HepG2 (cell line): ENCODE results near the gene NDUFC1. TPM values are rescaled to one million over a fixed set of nuclear protein-coding genes. Genes with fewer than 3 reads are reported as not detected.
A peak's percentile ranks its signal among the peaks of the same experiment; 100 is the strongest.

Experiments used
- AFF4 ChIP-seq: sonication (generic); formaldehyde crosslinking; IDR thresholded peaks from 2 replicates; pipeline ENCODE4 v1.4.0; 2020; ENCODE audit warnings: missing genetic modification reagents
- CBX2 ChIP-seq, 2 experiments: fragments of 200-600 bp in 1 of 2; sonication (generic); formaldehyde crosslinking in 1 of 2; IDR thresholded peaks; 2 replicates each; pipeline versions ENCODE4 v1.7.0 to v1.8.1; 2018 to 2022; ENCODE audit warnings: low read depth in 2 of 2, low read length in 1 of 2, mild to moderate bottlenecking in 1 of 2, missing genetic modification reagents in 1 of 2
- CHD4 ChIP-seq: fragments of 200-600 bp; sonication (generic); IDR thresholded peaks from 2 replicates; pipeline ENCODE4 v1.7.0; 2017; ENCODE audit warnings: mild to moderate bottlenecking, low read length, borderline replicate concordance
- HMG20A ChIP-seq: IDR thresholded peaks from 2 replicates; pipeline ENCODE4 v1.6.1; 2016; ENCODE audit warnings: borderline replicate concordance
- JUND ChIP-seq: sonication (generic); formaldehyde crosslinking; IDR thresholded peaks from 2 replicates; pipeline ENCODE4 v1.8.0; 2022; ENCODE audit warnings: mild to moderate bottlenecking, missing genetic modification reagents
- MEIS2 ChIP-seq: sonication (generic); formaldehyde crosslinking; IDR thresholded peaks from 2 replicates; pipeline ENCODE4 v1.9.0; 2021; ENCODE audit warnings: mild to moderate bottlenecking, missing genetic modification reagents
- RORA ChIP-seq: sonication (generic); formaldehyde crosslinking; IDR thresholded peaks from 2 replicates; pipeline ENCODE4 v1.5.0; 2020; ENCODE audit warnings: mild to moderate bottlenecking, missing genetic modification reagents, moderate library complexity
- SRF ChIP-seq: IDR thresholded peaks from 2 replicates; pipeline ENCODE4 v1.6.1; 2011; ENCODE audit warnings: mild to moderate bottlenecking, low read depth, low read length, moderate library complexity
- STAG1 ChIP-seq: sonication (generic); formaldehyde crosslinking; IDR thresholded peaks from 2 replicates; pipeline ENCODE4 v1.4.0; 2020; ENCODE audit warnings: missing genetic modification reagents
- TAF15 ChIP-seq: fragments of 200-400 bp; formaldehyde crosslinking; IDR thresholded peaks from one replicate; pipeline ENCODE4 v1.6.1; 2018; ENCODE audit warnings: mild to moderate bottlenecking, low read depth, low read length; ENCODE audit not compliant: poor library complexity, severe bottlenecking
- TBP ChIP-seq: sonication (generic); formaldehyde crosslinking; IDR thresholded peaks from 2 replicates; pipeline ENCODE4 v1.5.0; 2020; ENCODE audit warnings: missing genetic modification reagents
- ZNF234 ChIP-seq: sonication (generic); formaldehyde crosslinking; conservative IDR thresholded peaks from 2 replicates; pipeline ENCODE4 v1.5.1; 2020; ENCODE audit warnings: mild to moderate bottlenecking, missing genetic modification reagents
- ZNF274 ChIP-seq: sonication (generic); formaldehyde crosslinking; IDR thresholded peaks from 2 replicates; pipeline ENCODE4 v1.5.1; 2020; ENCODE audit warnings: mild to moderate bottlenecking, missing genetic modification reagents
- ZNF331 ChIP-seq: sonication (generic); formaldehyde crosslinking; IDR thresholded peaks from 2 replicates; pipeline ENCODE4 v1.4.0; 2020; ENCODE audit warnings: missing genetic modification reagents
- ZNF343 ChIP-seq: sonication (generic); formaldehyde crosslinking; IDR thresholded peaks from 2 replicates; pipeline ENCODE4 v1.4.0; 2020; ENCODE audit warnings: mild to moderate bottlenecking, missing genetic modification reagents
- ZNF460 ChIP-seq: sonication (generic); formaldehyde crosslinking; IDR thresholded peaks from 2 replicates; pipeline ENCODE4 v1.5.1; 2020; ENCODE audit warnings: missing genetic modification reagents, mild to moderate bottlenecking, borderline replicate concordance
- ZNF558 ChIP-seq: sonication (generic); formaldehyde crosslinking; IDR thresholded peaks from 2 replicates; pipeline ENCODE4 v1.9.0; 2022; ENCODE audit warnings: mild to moderate bottlenecking, missing genetic modification reagents, borderline replicate concordance
- ZNF576 ChIP-seq: sonication (generic); formaldehyde crosslinking; IDR thresholded peaks from 2 replicates; pipeline ENCODE4 v1.4.0; 2020; ENCODE audit warnings: mild to moderate bottlenecking, missing genetic modification reagents
- ZNF605 ChIP-seq: sonication (generic); formaldehyde crosslinking; IDR thresholded peaks from 2 replicates; pipeline ENCODE4 v1.8.0; 2022; ENCODE audit warnings: mild to moderate bottlenecking, missing genetic modification reagents
- ZNF737 ChIP-seq: sonication (generic); formaldehyde crosslinking; IDR thresholded peaks from 2 replicates; pipeline ENCODE4 v1.5.0; 2020; ENCODE audit warnings: missing genetic modification reagents, mild to moderate bottlenecking, borderline replicate concordance
- ZNF773 ChIP-seq: sonication (generic); formaldehyde crosslinking; IDR thresholded peaks from 2 replicates; pipeline ENCODE4 v1.4.0; 2020; ENCODE audit warnings: missing genetic modification reagents, borderline replicate concordance
- ZNF782 ChIP-seq: sonication (generic); formaldehyde crosslinking; IDR thresholded peaks from 2 replicates; pipeline ENCODE4 v1.4.0; 2020; ENCODE audit warnings: missing genetic modification reagents, mild to moderate bottlenecking, borderline replicate concordance
- ZNF790 ChIP-seq: sonication (generic); formaldehyde crosslinking; IDR thresholded peaks from 2 replicates; pipeline ENCODE4 v1.8.0; 2022; ENCODE audit warnings: missing genetic modification reagents, mild to moderate bottlenecking, borderline replicate concordance
- ZNF841 ChIP-seq: sonication (generic); formaldehyde crosslinking; IDR thresholded peaks from 2 replicates; pipeline ENCODE4 v1.8.1; 2023; ENCODE audit warnings: missing genetic modification reagents, borderline replicate concordance
- ZSCAN25 ChIP-seq: sonication (generic); formaldehyde crosslinking; IDR thresholded peaks from 2 replicates; pipeline ENCODE4 v1.8.0; 2022; ENCODE audit warnings: mild to moderate bottlenecking, missing genetic modification reagents
- polyA plus RNA-seq, 8 experiments: library from polyadenylated mRNA; depleted of rRNA in 3 of 8; stranded (reverse) in 7 of 8; unstranded in 1 of 8; fragments of >200 nt; fragmentation: Illumina TruSeq in 4 of 8; extraction: Trizol in 4 of 8; gene quantifications; 2 replicates each; pipeline versions ENCODE4 v1.2.1 to v1.2.3, GENCODE V29; 2011 to 2016; ENCODE audit warnings: low read depth in 4 of 8, missing spikeins in 1 of 8, mixed read lengths in 1 of 8; ENCODE audit not compliant: insufficient read depth in 1 of 8
- total RNA-seq, 5 experiments: library from RNA; depleted of rRNA; stranded (reverse); fragments of >200 nt; fragmentation: Illumina TruSeq; extraction: Trizol; gene quantifications; 2 replicates each; pipeline ENCODE4 v1.2.3, GENCODE V29; 2016; ENCODE audit warnings: low read depth in 1 of 5

Gene NDUFC1
- total and polyA plus RNA-seq, 2 of the 13 experiments (the other 11 are each of a cell fraction or from before 2014, with no cell fraction given): 43.4 to 96.4 TPM

- TF ChIP-seq ZNF558 (CRISPR knock-in tag): no peak
- TF ChIP-seq ZNF234 (CRISPR knock-in tag): 0 out of 2 replicates have a peak, but pooled peaks have one; percentile 76
- no peak for TF ChIP-seq TAF15
- TF ChIP-seq ZNF605 (CRISPR knock-in tag): peak; percentile 73
- TF ChIP-seq ZNF576 (CRISPR knock-in tag): no peak; the same call in 1 of the 2 replicates
- no peak; the same call in 1 of the 2 replicates for TF ChIP-seq ZNF782 (CRISPR knock-in tag)
- TF ChIP-seq HMG20A: 0 out of 2 replicates have a peak, but pooled peaks have one; percentile 34
- TF ChIP-seq TBP: no peak
- TF ChIP-seq ZNF331: peak; percentile 77; the same call in 1 of the 2 replicates
- peak; percentile 77; the same call in 1 of the 2 replicates for TF ChIP-seq ZNF790 (CRISPR knock-in tag)
- peak; percentile 49; the same call in 1 of the 2 replicates for TF ChIP-seq ZSCAN25 (CRISPR knock-in tag)
- TF ChIP-seq ZNF274: peak; percentile 86; the same call in 1 of the 2 replicates
- no peak for TF ChIP-seq ZNF773 (CRISPR knock-in tag)
- TF ChIP-seq STAG1: peak; percentile 76
- no peak for TF ChIP-seq ZNF841 (CRISPR knock-in tag)
- TF ChIP-seq RORA: no peak
- TF ChIP-seq MEIS2 (CRISPR knock-in tag): peak; percentile 35; the same call in 1 of the 2 replicates
- TF ChIP-seq AFF4 (CRISPR knock-in tag): peak; percentile 71; the same call in 1 of the 2 replicates
- TF ChIP-seq CBX2 (IDR thresholded peaks at IDR 0.05; ENCODE audit: low read depth, low read length): no peak
- TF ChIP-seq CBX2 (CRISPR knock-in tag; IDR thresholded peaks at IDR 0.05; ENCODE audit: low read depth): no peak
- TF ChIP-seq ZNF737 (CRISPR knock-in tag): no peak; the same call in 1 of the 2 replicates
- 0 out of 2 replicates have a peak, but pooled peaks have one; percentile 41 for TF ChIP-seq JUND (CRISPR knock-in tag)
- TF ChIP-seq ZNF343 (CRISPR knock-in tag): 0 out of 2 replicates have a peak, but pooled peaks have one; percentile 34
- TF ChIP-seq SRF: no peak
- no peak for TF ChIP-seq CHD4
- TF ChIP-seq ZNF460 (CRISPR knock-in tag): no peak; the same call in 1 of the 2 replicates
These were observed 6.9 kb downstream of the NDUFC1 start (continued) for GRCh38 chr4:139295206-139295941.
